Osteocyte (in vitro differentiated cells): ENCODE measurements around the gene BMX. TPM values are rescaled to one million over a fixed set of nuclear protein-coding genes. Genes with fewer than 3 reads are reported as not detected.

Experiments
- DNase-seq: peaks from one replicate; pipeline ENCODE4 v3.0.0; 2021; ENCODE audit warnings: mixed read lengths; ENCODE audit not compliant: unreplicated experiment; ENCODE audit errors: extremely low spot score
- H3K27ac Mint-ChIP-seq: one replicate; pipeline ENCODE4 v1.8.0; 2021; ENCODE audit warnings: mild to moderate bottlenecking, mixed read lengths; ENCODE audit not compliant: unreplicated experiment
- H3K27me3 Mint-ChIP-seq: one replicate; pipeline ENCODE4 v1.8.0; 2021; ENCODE audit warnings: mixed read lengths; ENCODE audit not compliant: unreplicated experiment
- H3K36me3 Mint-ChIP-seq: one replicate; pipeline ENCODE4 v1.8.0; 2021; ENCODE audit warnings: mixed read lengths; ENCODE audit not compliant: unreplicated experiment
- H3K4me1 Mint-ChIP-seq: one replicate; pipeline ENCODE4 v1.8.0; 2021; ENCODE audit warnings: mixed read lengths; ENCODE audit not compliant: unreplicated experiment
- H3K4me3 Mint-ChIP-seq: one replicate; pipeline ENCODE4 v1.8.0; 2021; ENCODE audit warnings: mild to moderate bottlenecking, moderate library complexity, mixed read lengths; ENCODE audit not compliant: unreplicated experiment
- H3K9me3 Mint-ChIP-seq: one replicate; pipeline ENCODE4 v1.8.0; 2021; ENCODE audit warnings: mixed read lengths; ENCODE audit not compliant: unreplicated experiment
- CTCF ChIP-seq: fragments of 200-600 bp; sonication (generic); IDR thresholded peaks from 2 replicates; pipeline ENCODE4 v1.5.0; 2021; ENCODE audit warnings: antibody characterized with exemption, mild to moderate bottlenecking, moderate library complexity
- total RNA-seq: library from RNA; stranded (reverse); gene quantifications from 2 replicates; pipeline ENCODE4 v1.2.1, GENCODE V29; 2021

Gene BMX
- total RNA-seq, 1 donor from 2014 or later = not detected

GRCh38 chrX:15475021-15475420 lies 25.6 kb upstream of the BMX start:
- Mint-ChIP-seq H3K9me3 (no peaks in the 10 kb centered on the region), H3K4me1 (peaks cover 5% of the 10 kb centered on the region), H3K4me3 (no peak overlapping the region), H3K27ac (no peak overlapping the region), H3K36me3 (peaks cover 4% of the 10 kb centered on the region), H3K27me3 (no peaks in the 10 kb centered on the region)
- DNase-seq = no peak
- TF ChIP-seq CTCF = no peak

- H3K36me3 Mint-ChIP-seq = peaks cover 4% of the 10 kb centered on the region
- no peak overlapping the region for H3K27ac Mint-ChIP-seq
- TF ChIP-seq CTCF = no peak
- DNase-seq = no peak
- no peaks in the 10 kb centered on the region for H3K9me3 Mint-ChIP-seq
- no peak overlapping the region for H3K4me3 Mint-ChIP-seq
- peaks cover 5% of the 10 kb centered on the region for H3K4me1 Mint-ChIP-seq
- no peaks in the 10 kb centered on the region for H3K27me3 Mint-ChIP-seq
Measured at GRCh38 chrX:15475486-15475885, 25.1 kb upstream of the BMX start.

DNA sequence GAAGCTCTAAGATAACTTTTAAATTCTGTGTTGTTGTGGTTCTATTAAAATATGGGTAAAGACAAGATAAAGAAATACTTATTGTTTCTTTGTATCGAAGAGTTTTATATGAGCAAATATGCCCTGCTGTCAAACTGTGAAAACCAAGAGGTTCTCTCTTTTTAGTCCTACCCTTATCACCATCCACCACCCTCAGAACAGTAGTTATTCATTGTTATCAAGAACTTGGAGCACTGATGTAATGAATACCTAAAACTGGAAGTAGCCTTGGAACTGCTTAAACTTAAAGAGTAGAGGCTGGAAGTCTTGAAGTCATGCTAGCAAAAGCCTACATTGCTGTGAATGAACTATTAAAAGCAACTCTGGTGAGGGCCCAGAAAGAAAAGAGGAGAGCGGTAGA lies 16.7 kb upstream of the BMX start:
- Mint-ChIP-seq H3K36me3 (peaks cover 25% of the 10 kb centered on the region), H3K27me3 (no peaks in the 10 kb centered on the region), H3K27ac (no peak overlapping the region), H3K4me3 (no peak overlapping the region), H3K9me3 (no peaks in the 10 kb centered on the region), H3K4me1 (no peaks in the 10 kb centered on the region)
- no peak for TF ChIP-seq CTCF
- no peak for DNase-seq

DNA sequence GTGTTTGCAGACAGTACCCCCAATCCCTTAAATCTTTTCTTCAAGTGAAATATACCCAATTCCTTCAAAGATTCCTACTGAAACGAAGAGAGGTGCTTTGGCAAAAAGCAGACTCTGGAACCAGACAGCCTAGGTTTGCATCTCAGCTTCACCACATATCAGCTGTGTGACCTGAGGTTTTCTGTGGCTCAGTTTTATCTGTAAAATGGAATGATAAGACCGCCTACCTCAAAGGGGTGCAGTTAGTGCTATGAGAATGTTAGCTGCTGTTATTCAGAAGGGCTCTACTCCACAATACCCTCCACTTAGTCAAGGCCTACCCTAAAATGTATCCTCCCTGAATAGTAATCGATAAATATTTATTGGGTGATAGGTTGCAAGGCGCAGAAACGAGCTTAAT lies 8.1 kb upstream of the BMX start:
- Mint-ChIP-seq H3K9me3 (no peaks in the 10 kb centered on the region), H3K4me1 (peaks cover 18% of the 10 kb centered on the region), H3K36me3 (peaks cover 16% of the 10 kb centered on the region), H3K4me3 (peak overlapping the region; percentile 89), H3K27me3 (no peaks in the 10 kb centered on the region), H3K27ac (peak overlapping the region; percentile 96)
- DNase-seq = no peak
- no peak for TF ChIP-seq CTCF

DNA sequence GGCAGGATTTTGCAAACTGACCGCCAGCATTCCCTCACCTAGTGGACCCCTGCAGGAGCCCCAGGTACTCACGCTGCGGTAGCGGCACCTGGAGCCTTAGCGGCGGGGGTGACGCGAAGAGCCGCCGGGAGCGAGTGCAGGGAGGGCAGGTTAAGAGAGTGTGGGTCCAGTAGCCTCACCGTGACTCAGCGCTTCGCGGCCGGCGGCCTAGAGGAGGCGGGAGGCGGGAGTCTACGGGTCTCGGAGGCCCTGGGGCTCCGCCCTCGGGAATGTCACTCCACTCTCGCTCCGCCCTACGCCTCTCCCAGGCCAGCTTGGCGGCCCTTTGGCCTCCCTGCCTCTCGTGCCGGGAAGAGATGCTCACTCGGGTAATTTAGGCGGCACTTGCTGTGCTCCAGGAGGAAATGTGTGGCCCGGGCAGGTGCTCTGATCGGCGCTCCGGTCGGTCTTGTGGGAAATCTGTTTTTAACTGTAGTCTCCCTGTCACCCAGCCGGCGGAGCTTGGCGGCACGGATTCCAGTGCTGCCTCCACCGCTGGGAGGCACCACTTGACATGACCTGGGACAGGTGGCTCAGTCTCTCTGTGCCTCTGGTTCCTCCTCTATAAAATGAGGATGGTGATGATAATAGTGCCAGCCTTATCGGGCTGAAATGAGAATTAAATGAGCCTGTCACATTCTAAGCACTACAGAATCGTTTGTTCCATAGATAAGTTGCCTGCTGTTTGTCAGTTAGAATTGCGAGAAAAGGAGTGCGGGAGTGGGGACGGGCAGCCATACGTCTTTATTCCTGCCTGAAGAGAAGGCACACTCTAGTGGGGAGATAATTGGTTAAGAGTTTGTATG lies 7.3 kb upstream of the BMX start, which contains the start of gene PIR:
Gene PIR, minus strand, starts transcription at position 216 of the 845 bp plus-strand sequence. CDS start 2,076 bp downstream, outside the sequence.
- H3K27me3 Mint-ChIP-seq = peaks cover 5% of the 10 kb centered on the region
- DNase-seq = peak; percentile 94
- peaks cover 12% of the 10 kb centered on the region for H3K36me3 Mint-ChIP-seq
- peak; percentile 57 for TF ChIP-seq CTCF
- no peaks in the 10 kb centered on the region for H3K9me3 Mint-ChIP-seq
- peak within 1 kb of the TSS; percentile 89 for H3K4me3 Mint-ChIP-seq
- H3K27ac Mint-ChIP-seq = peak within 1 kb of the TSS; percentile 96
- H3K4me1 Mint-ChIP-seq = peaks cover 18% of the 10 kb centered on the region
